ENCODE results near the gene TRAK1. TPM values are rescaled to one million over a fixed set of nuclear protein-coding genes. Genes with fewer than 3 reads are reported as not detected.
A peak's percentile ranks its signal among the peaks of the same experiment; 100 is the strongest.

The TRAK1 gene
- total RNA-seq, 1 experiment from 2014 or later = 46.8 TPM

GRCh38 chr3:42163622-42164244 lies 72.6 kb downstream of the TRAK1 start:
- no peak overlapping the region for H2AFZ ChIP-seq
- no peaks in the 10 kb centered on the region for H3K9me3 ChIP-seq (ENCODE audit: insufficient read depth, low read depth)
- H3K4me3 ChIP-seq = peak overlapping the region; percentile 24; the same call in 1 of the 2 replicates
- H3K27ac ChIP-seq = peak overlapping the region; percentile 65
- H3K4me1 ChIP-seq (replicated peaks; ENCODE audit: insufficient read depth) = peaks cover 67% of the 10 kb centered on the region
- H3K27me3 ChIP-seq (ENCODE audit: insufficient read depth, low read depth) = no peaks in the 10 kb centered on the region
- CTCF ChIA-PET = no interaction called here
- H3F3A ChIP-seq (ENCODE audit: insufficient read depth, low read depth) = peaks cover 22% of the 10 kb centered on the region
- no peak for TF ChIP-seq CTCF (conservative IDR thresholded peaks at IDR 0.05)
- TF ChIP-seq EZH2 (IDR thresholded peaks at IDR 0.05; ENCODE audit: low read depth) = no peak
- H3K4me2 ChIP-seq = peak overlapping the region; percentile 99
- H3K36me3 ChIP-seq (ENCODE audit: low read depth) = no peaks in the 10 kb centered on the region
- DNase-seq = no peak
- intact Hi-C loops (cut with micrococcal nuclease; ENCODE audit: unreplicated experiment) = no loop called here
- peaks cover 88% of the 10 kb centered on the region for H3K79me2 ChIP-seq (ENCODE audit: low read depth)
- 0 out of 2 replicates have a peak, but pooled peaks cover under 1% of the 10 kb centered on the region for H4K20me1 ChIP-seq (ENCODE audit: insufficient read depth)
- POLR2A ChIA-PET (ENCODE audit: unreplicated experiment) = interaction anchor here (0.7 kb wide), 1 partner anchor 41 kb away, joined by 3 read pairs; no protein-coding TSS in a partner anchor
- H3K9me2 ChIP-seq (ENCODE audit: insufficient read depth) = no peaks in the 10 kb centered on the region
- no TSS peak for BruUV-seq (replicated peaks)

GRCh38 chr3:42164656-42165055 lies 73.5 kb downstream of the TRAK1 start:
- H3K4me2 ChIP-seq = peak overlapping the region; percentile 99

GRCh38 chr3:42165211-42165610 lies 74.1 kb downstream of the TRAK1 start:
- Histone ChIP-seq H3K27me3 (ENCODE audit: insufficient read depth, low read depth) (no peaks in the 10 kb centered on the region), H3K27ac (0 out of 2 replicates have a peak overlapping the region, but pooled peaks have one; percentile 65), H3K9me2 (ENCODE audit: insufficient read depth) (no peaks in the 10 kb centered on the region), H3K4me3 (no peak overlapping the region), H3K79me2 (ENCODE audit: low read depth) (peaks cover 95% of the 10 kb centered on the region), H3K4me2 (peak overlapping the region; percentile 99), H3K9me3 (ENCODE audit: insufficient read depth, low read depth) (no peaks in the 10 kb centered on the region), H2AFZ (no peak overlapping the region), H3K36me3 (ENCODE audit: low read depth) (no peaks in the 10 kb centered on the region), H4K20me1 (ENCODE audit: insufficient read depth) (0 out of 2 replicates have a peak, but pooled peaks cover 4% of the 10 kb centered on the region), H3K4me1 (replicated peaks; ENCODE audit: insufficient read depth) (peaks cover 59% of the 10 kb centered on the region), H3F3A (ENCODE audit: insufficient read depth, low read depth) (peaks cover 14% of the 10 kb centered on the region; the same call in 1 of the 2 replicates)
- intact Hi-C loops (cut with micrococcal nuclease; ENCODE audit: unreplicated experiment) = no loop called here
- TF ChIP-seq EZH2 (IDR thresholded peaks at IDR 0.05; ENCODE audit: low read depth) = no peak
- TF ChIP-seq CTCF (conservative IDR thresholded peaks at IDR 0.05) = no peak
- no peak for DNase-seq
- BruUV-seq (replicated peaks) = no TSS peak
- CTCF ChIA-PET = no interaction called here
- POLR2A ChIA-PET (ENCODE audit: unreplicated experiment) = interaction anchor here (0.6 kb wide), 1 partner anchor 15 kb away, joined by 3 read pairs; no protein-coding TSS in a partner anchor

More at GRCh38 chr3:42164656-42165055, 73.5 kb downstream of the TRAK1 start:
- BruUV-seq (replicated peaks) = no TSS peak
- Histone ChIP-seq H3K4me1 (replicated peaks; ENCODE audit: insufficient read depth) (peaks cover 59% of the 10 kb centered on the region), H4K20me1 (ENCODE audit: insufficient read depth) (0 out of 2 replicates have a peak, but pooled peaks cover 4% of the 10 kb centered on the region), H3K79me2 (ENCODE audit: low read depth) (peaks cover 93% of the 10 kb centered on the region), H3K9me3 (ENCODE audit: insufficient read depth, low read depth) (no peaks in the 10 kb centered on the region), H3K27me3 (ENCODE audit: insufficient read depth, low read depth) (no peaks in the 10 kb centered on the region), H3F3A (ENCODE audit: insufficient read depth, low read depth) (peaks cover 15% of the 10 kb centered on the region; the same call in 1 of the 2 replicates), H3K36me3 (ENCODE audit: low read depth) (no peaks in the 10 kb centered on the region), H3K27ac (peak overlapping the region; percentile 65), H3K9me2 (ENCODE audit: insufficient read depth) (no peaks in the 10 kb centered on the region), H2AFZ (no peak overlapping the region), H3K4me3 (peak overlapping the region; percentile 24; the same call in 1 of the 2 replicates)
- ChIA-PET CTCF (no interaction called here), POLR2A (ENCODE audit: unreplicated experiment) (interaction anchor here (0.6 to 0.7 kb wide), 2 partner anchors 15 to 42 kb away, joined by 3 read pairs; no protein-coding TSS in a partner anchor)
- TF ChIP-seq CTCF (conservative IDR thresholded peaks at IDR 0.05) (no peak), EZH2 (IDR thresholded peaks at IDR 0.05; ENCODE audit: low read depth) (no peak)
- peak in 1 of 2 experiments; percentile 43 for DNase-seq
- intact Hi-C loops (cut with micrococcal nuclease; ENCODE audit: unreplicated experiment) = no loop called here
